SK-N-SH (cell line): ENCODE data around the gene SHROOM2.

Experiments
- CTCF ChIP-seq: fragments of 200-600 bp; sonication (generic); IDR thresholded peaks from 2 replicates; pipeline ENCODE4 v1.6.1; 2017; ENCODE audit warnings: antibody characterized with exemption, mild to moderate bottlenecking, moderate library complexity
- EP300 ChIP-seq, 2 experiments: IDR thresholded peaks; 2 replicates each; pipeline versions ENCODE4 v1.4.0 to v1.6.1; 2012; ENCODE audit warnings: borderline replicate concordance in 1 of 2, low read depth in 1 of 2, low read length in 1 of 2
- FOXJ3 ChIP-seq: sonication (generic); formaldehyde crosslinking; IDR thresholded peaks from 2 replicates; pipeline ENCODE4 v1.5.1; 2020; ENCODE audit warnings: mild to moderate bottlenecking, missing genetic modification reagents
- JUND ChIP-seq: IDR thresholded peaks from 2 replicates; pipeline ENCODE4 v1.4.0; 2012
- MXI1 ChIP-seq: IDR thresholded peaks from 2 replicates; pipeline ENCODE4 v1.6.1; 2012; ENCODE audit warnings: mild to moderate bottlenecking, low read depth, low read length, improper control_type of control experiment
- NFIC ChIP-seq: IDR thresholded peaks from 2 replicates; pipeline ENCODE4 v1.4.0; 2012; ENCODE audit warnings: borderline replicate concordance
- POLR2AphosphoS5 ChIP-seq: IDR thresholded peaks from 2 replicates; pipeline ENCODE4 v1.6.1; 2012; ENCODE audit warnings: low read depth, low read length
- RAD21 ChIP-seq: IDR thresholded peaks from 2 replicates; pipeline ENCODE4 v1.6.1; 2012; ENCODE audit warnings: mild to moderate bottlenecking, low read length
- REST ChIP-seq: IDR thresholded peaks from 2 replicates; pipeline ENCODE4 v1.6.1; 2012; ENCODE audit warnings: mild to moderate bottlenecking, low read depth, low read length, moderate library complexity
- RFX5 ChIP-seq: IDR thresholded peaks from 2 replicates; pipeline ENCODE4 v1.6.1; 2012; ENCODE audit warnings: mild to moderate bottlenecking, improper control_type of control experiment, low read length
- TAF1 ChIP-seq: IDR thresholded peaks from 2 replicates; pipeline ENCODE4 v1.6.1; 2012; ENCODE audit warnings: low read depth, mild to moderate bottlenecking, low read length, moderate library complexity, borderline replicate concordance
- TEAD4 ChIP-seq: IDR thresholded peaks from 2 replicates; pipeline ENCODE4 v1.4.0; 2012; ENCODE audit warnings: mild to moderate bottlenecking, borderline replicate concordance; ENCODE audit not compliant: insufficient read depth
- USF1 ChIP-seq: IDR thresholded peaks from 2 replicates; pipeline ENCODE4 v1.4.0; 2012; ENCODE audit warnings: low read depth, borderline replicate concordance
- USF2 ChIP-seq: fragments of 150-350 bp; IDR thresholded peaks from 2 replicates; pipeline ENCODE4 v1.6.1; 2017; ENCODE audit warnings: antibody characterized with exemption, low read length, low read depth, borderline replicate concordance

- TF ChIP-seq CTCF (no peak), RFX5 (no peak), TEAD4 (no peak), MXI1 (no peak), POLR2AphosphoS5 (no peak), RAD21 (no peak), REST (no peak), NFIC (no peak), JUND (no peak), EP300 (IDR thresholded peaks at IDR 0.05; ENCODE audit: borderline replicate concordance in 1 of 2, low read depth in 1 of 2, low read length in 1 of 2) (no peak), TAF1 (no peak), USF1 (no peak), FOXJ3 (no peak), USF2 (no peak)
Observed at GRCh38 chrX:9943420-9943819, 157.2 kb downstream of the SHROOM2 start.
